IMR-90 (cell line): Measurements from ENCODE around the gene CCL5. TPM values are rescaled to one million over a fixed set of nuclear protein-coding genes. Genes with fewer than 3 reads are reported as not detected.

ENCODE experiments used
- ATAC-seq: fragments of 200-7000 bp; cut with Tn5 transposase; 2 replicates; pipeline ENCODE4 v1.9.1; 2020; ENCODE audit warnings: low read depth, mild to moderate bottlenecking, moderate library complexity
- BruUV-seq: library from RNA; stranded (reverse); fragments of 400-500 nt; replicated peaks from 2 replicates; lab custom pipeline; 2021; lab: Mats Ljungman, UMichigan
- CTCF ChIA-PET: fragments of 300-600 bp; formaldehyde crosslinking; extraction: SDS; loops from one replicate; lab custom pipeline; 2021; ENCODE audit warnings: antibody characterized with exemption; lab: Yijun Ruan, JAX
- POLR2A ChIA-PET: fragments of 300-600 bp; sonication (Branson Sonifier 250); formaldehyde crosslinking; loops from one replicate; lab custom pipeline; 2022; ENCODE audit warnings: antibody characterized with exemption; ENCODE audit not compliant: unreplicated experiment; lab: Charles Lee
- DNase-seq: peaks from one replicate; pipeline ENCODE4 v3.0.0; 2013
- H2AFZ ChIP-seq: replicated peaks from 2 replicates; pipeline ENCODE3; 2013; ENCODE audit warnings: low read length, mild to moderate bottlenecking; ENCODE audit not compliant: poor library complexity
- H2AK5ac ChIP-seq: 2 replicates; pipeline ENCODE4 v1.6.1; 2013; ENCODE audit warnings: low read depth, low read length, inconsistent platforms
- H2AK9ac ChIP-seq: replicated peaks from 2 replicates; pipeline ENCODE3; 2013; ENCODE audit warnings: mild to moderate bottlenecking, low read depth, low read length, moderate library complexity; ENCODE audit not compliant: poor library complexity
- H2BK120ac ChIP-seq: 2 replicates; pipeline ENCODE4 v1.6.1; 2013; ENCODE audit warnings: low read depth, low read length, inconsistent platforms
- H2BK15ac ChIP-seq: 3 replicates; pipeline ENCODE4 v1.6.1; 2013; ENCODE audit warnings: low read depth, low read length, inconsistent platforms
- H2BK20ac ChIP-seq: 2 replicates; pipeline ENCODE4 v1.6.1; 2013; ENCODE audit warnings: low read depth, mild to moderate bottlenecking, inconsistent platforms, low read length, moderate library complexity
- H2BK5ac ChIP-seq: 2 replicates; pipeline ENCODE4 v1.6.1; 2013; ENCODE audit warnings: mild to moderate bottlenecking, low read depth, low read length, inconsistent platforms; ENCODE audit not compliant: poor library complexity, severe bottlenecking
- H3K14ac ChIP-seq: replicated peaks from 2 replicates; pipeline ENCODE4 v1.6.1; 2013; ENCODE audit warnings: low read depth, low read length, inconsistent platforms
- H3K18ac ChIP-seq: 2 replicates; pipeline ENCODE4 v1.6.1; 2013; ENCODE audit warnings: low read depth, low read length, control low read depth
- H3K23ac ChIP-seq: 2 replicates; pipeline ENCODE4 v1.6.1; 2013; ENCODE audit warnings: low read depth, low read length, inconsistent platforms
- H3K27ac ChIP-seq: 2 replicates; pipeline ENCODE4 v1.5.1; 2013; ENCODE audit warnings: mild to moderate bottlenecking, control low read depth, low read length; ENCODE audit not compliant: insufficient read depth
- H3K27me3 ChIP-seq: 2 replicates; pipeline ENCODE4 v1.6.1; 2013; ENCODE audit warnings: low read length; ENCODE audit not compliant: control insufficient read depth, insufficient read depth
- H3K36me3 ChIP-seq: 2 replicates; pipeline ENCODE4 v1.6.1; 2013; ENCODE audit warnings: low read length, mixed read lengths; ENCODE audit not compliant: control insufficient read depth, insufficient read depth
- H3K4ac ChIP-seq: 2 replicates; pipeline ENCODE4 v1.6.1; 2013; ENCODE audit warnings: low read depth, low read length, inconsistent platforms
- H3K4me1 ChIP-seq: 2 replicates; pipeline ENCODE4 v1.6.1; 2013; ENCODE audit warnings: low read length, mixed read lengths; ENCODE audit not compliant: control insufficient read depth, insufficient read depth
- H3K4me2 ChIP-seq: 2 replicates; pipeline ENCODE4 v1.6.1; 2013; ENCODE audit warnings: low read depth, mild to moderate bottlenecking, control low read depth, low read length, moderate library complexity
- H3K4me3 ChIP-seq: 2 replicates; pipeline ENCODE4 v1.5.1; 2013; ENCODE audit warnings: low read depth, mild to moderate bottlenecking, control low read depth, low read length, moderate library complexity; ENCODE audit not compliant: insufficient read depth
- H3K56ac ChIP-seq: 2 replicates; pipeline ENCODE4 v1.6.1; 2013; ENCODE audit warnings: low read length, inconsistent platforms; ENCODE audit not compliant: insufficient read depth; ENCODE audit errors: extremely low read depth
- H3K79me1 ChIP-seq, 2 experiments: 2 replicates each; pipeline ENCODE4 v1.6.1; 2013; ENCODE audit warnings: low read length in 2 of 2, inconsistent platforms in 1 of 2, low read depth in 1 of 2
- H3K9ac ChIP-seq: 2 replicates; pipeline ENCODE4 v1.6.1; 2013; ENCODE audit warnings: low read depth, low read length, control low read depth
- H3K9me1 ChIP-seq: 2 replicates; pipeline ENCODE4 v1.6.1; 2013; ENCODE audit warnings: low read length, inconsistent platforms; ENCODE audit not compliant: insufficient read depth
- H3K9me3 ChIP-seq: 2 replicates; pipeline ENCODE4 v1.6.1; 2013; ENCODE audit warnings: low read length; ENCODE audit not compliant: control insufficient read depth, insufficient read depth
- H4K20me1 ChIP-seq: 2 replicates; pipeline ENCODE4 v1.6.1; 2013; ENCODE audit warnings: low read length, inconsistent platforms; ENCODE audit not compliant: insufficient read depth
- H4K5ac ChIP-seq: 2 replicates; pipeline ENCODE4 v1.6.1; 2013; ENCODE audit warnings: mild to moderate bottlenecking, low read depth, low read length, control low read depth
- H4K8ac ChIP-seq, 2 experiments: 2 replicates each; pipeline ENCODE4 v1.6.1; 2013; ENCODE audit warnings: low read depth in 2 of 2, low read length in 2 of 2, control low read depth in 1 of 2, inconsistent platforms in 1 of 2
- H4K91ac ChIP-seq: 2 replicates; pipeline ENCODE4 v1.6.1; 2013; ENCODE audit warnings: low read depth, low read length, inconsistent platforms; ENCODE audit not compliant: insufficient read depth
- CHD1 ChIP-seq: IDR thresholded peaks from 2 replicates; pipeline ENCODE4 v1.6.1; 2012; ENCODE audit warnings: low read depth, low read length, improper control_type of control experiment
- FOS ChIP-seq: fragments of 150-350 bp; IDR thresholded peaks from 2 replicates; pipeline ENCODE4 v1.6.1; 2016; ENCODE audit warnings: low read depth, low read length
- MAZ ChIP-seq: IDR thresholded peaks from 2 replicates; pipeline ENCODE4 v1.6.1; 2012; ENCODE audit warnings: low read depth, mild to moderate bottlenecking, low read length, improper control_type of control experiment, moderate library complexity, borderline replicate concordance
- NFE2L2 ChIP-seq: fragments of 150-350 bp; IDR thresholded peaks from 2 replicates; pipeline ENCODE4 v1.6.1; 2016; ENCODE audit warnings: low read depth, mild to moderate bottlenecking, low read length
- POLR2A ChIP-seq: IDR thresholded peaks from 2 replicates; pipeline ENCODE4 v1.6.1; 2012; ENCODE audit warnings: mild to moderate bottlenecking, low read depth, low read length
- RAD21 ChIP-seq: IDR thresholded peaks from 2 replicates; pipeline ENCODE4 v1.6.1; 2012; ENCODE audit warnings: low read length, improper control_type of control experiment
- RCOR1 ChIP-seq: IDR thresholded peaks from 2 replicates; pipeline ENCODE4 v1.6.1; 2012; ENCODE audit warnings: mild to moderate bottlenecking, low read length, improper control_type of control experiment; ENCODE audit not compliant: insufficient replicate concordance
- RFX5 ChIP-seq: IDR thresholded peaks from 2 replicates; pipeline ENCODE4 v1.8.0; 2012; ENCODE audit warnings: low read depth, mild to moderate bottlenecking, low read length, moderate library complexity
- SMC3 ChIP-seq: fragments of 150-350 bp; IDR thresholded peaks from 2 replicates; pipeline ENCODE4 v1.6.1; 2016; ENCODE audit warnings: low read depth, mild to moderate bottlenecking, antibody characterized with exemption, low read length, moderate library complexity
- WGBS, 2 experiments: methylation state at CpG; one replicate each; pipeline versions ENCODE4 v1.1.5 to v1.1.7; 2013; ENCODE audit warnings: missing lambda C conversion rate in 2 of 2; ENCODE audit not compliant: insufficient read length in 1 of 2; ENCODE audit errors: extremely low coverage in 2 of 2; 5-methylcytosine and 5-hydroxymethylcytosine counted together
- dilution Hi-C: fragments of 300-500 bp; cut with HindIII; formaldehyde crosslinking; loops from one replicate; pipeline ENCODE4 v1.14.3; 2018; ENCODE audit warnings: low sequenced_read_pairs; ENCODE audit not compliant: unreplicated experiment
- in situ Hi-C: fragments of 300-500 bp; cut with MboI; formaldehyde crosslinking; loops from 3 replicates; pipeline ENCODE4 v1.14.3; 2019; ENCODE audit warnings: low sequenced_read_pairs, inconsistent platforms, mixed read lengths
- intact Hi-C: fragments of 100-400 bp; cut with micrococcal nuclease; formaldehyde crosslinking; loops from 2 replicates; pipeline ENCODE4 v1.10.0; 2022
- polyA plus RNA-seq, 3 experiments: library from polyadenylated mRNA; depleted of rRNA; stranded (reverse); fragments of >200 nt; gene quantifications; 2 replicates each; pipeline ENCODE4 v1.2.3, GENCODE V29; 2012; ENCODE audit warnings: low replicate concordance in 1 of 3
- total RNA-seq: library from RNA; depleted of rRNA; stranded (reverse); fragments of >200 nt; gene quantifications from 2 replicates; pipeline ENCODE4 v1.2.3, GENCODE V29; 2012
- TF ChIP-seq, protein P1 (sequence below): fragments of 150-350 bp; IDR thresholded peaks from 2 replicates; pipeline ENCODE4 v1.6.1; 2017; ENCODE audit warnings: mild to moderate bottlenecking, antibody characterized with exemption, low read length, low read depth
- TF ChIP-seq, protein P2 (sequence below): conservative IDR thresholded peaks from 2 replicates; pipeline ENCODE4 v1.5.1; 2012; ENCODE audit warnings: mild to moderate bottlenecking, low read depth, low read length, improper control_type of control experiment

Gene CCL5
- total and polyA plus RNA-seq, 2 of the 4 experiments (the other 2 are of a cell fraction): not detected

DNA sequence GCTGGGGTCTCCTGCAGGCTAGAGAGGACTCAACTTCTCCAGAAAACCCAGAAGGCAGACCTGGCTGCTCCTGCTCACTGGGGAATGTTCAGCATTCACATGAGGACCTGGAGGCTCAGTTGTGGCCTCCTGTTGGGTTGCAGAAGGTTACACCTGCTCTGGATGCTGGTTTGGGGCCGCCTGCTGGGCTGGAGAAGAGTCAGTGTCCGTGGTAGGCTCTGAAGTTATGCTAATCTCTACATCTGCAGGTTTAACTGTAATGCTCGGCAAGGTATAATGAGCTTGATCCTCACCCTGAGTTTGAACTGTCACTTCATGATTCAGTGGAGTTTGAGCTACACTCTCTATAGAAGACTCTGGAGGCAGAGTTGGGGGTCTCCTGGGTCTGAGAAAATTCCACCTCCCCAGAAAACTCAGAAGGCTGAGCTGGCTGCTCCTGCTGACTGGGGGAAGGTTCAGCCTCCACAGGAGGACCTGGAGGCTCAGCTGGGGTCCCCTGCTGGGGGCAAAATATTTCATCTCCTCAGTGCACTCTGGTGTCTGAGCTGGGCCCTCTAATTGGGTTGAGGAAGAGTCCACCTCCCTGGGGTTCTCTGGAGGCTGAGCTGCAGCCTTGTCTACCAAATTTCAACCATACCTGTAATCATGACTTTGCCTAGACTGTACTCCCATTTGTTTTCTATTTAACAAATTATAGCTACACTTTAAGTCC lies 26.9 kb upstream of the CCL5 start:
- intact Hi-C loops (no loop called here), dilution Hi-C loops (no loop called here), in situ Hi-C loops (no loop called here)
- H2AK9ac ChIP-seq: no peak overlapping the region
- no peak overlapping the region for H3K27ac ChIP-seq
- H2BK120ac ChIP-seq: no peak overlapping the region
- H3K4me2 ChIP-seq: no peak overlapping the region
- no peak overlapping the region for H4K91ac ChIP-seq
- H3K9me1 ChIP-seq: no peaks in the 10 kb centered on the region; the same call in 1 of the 2 replicates
- H2BK5ac ChIP-seq: no peak overlapping the region
- no peak overlapping the region for H3K4ac ChIP-seq
- H2AK5ac ChIP-seq: no peak overlapping the region
- H4K5ac ChIP-seq: no peak overlapping the region
- no peak overlapping the region for H2BK20ac ChIP-seq
- H3K56ac ChIP-seq: no peak overlapping the region
- no TSS peak for BruUV-seq
- H3K27me3 ChIP-seq: peaks cover 4% of the 10 kb centered on the region; the same call in 1 of the 2 replicates
- ChIA-PET POLR2A (no interaction called here), CTCF (no interaction called here)
- no peak overlapping the region for H3K14ac ChIP-seq
- no peak overlapping the region for H3K18ac ChIP-seq
- H3K36me3 ChIP-seq: no peaks in the 10 kb centered on the region
- no peaks in the 10 kb centered on the region; the same call in 1 of the 2 replicates for H4K20me1 ChIP-seq
- no peak overlapping the region for H4K8ac ChIP-seq
- ATAC-seq: no peak
- no peaks in the 10 kb centered on the region for H3K9me3 ChIP-seq
- H2AFZ ChIP-seq: no peak overlapping the region
- no peaks in the 10 kb centered on the region for H3K79me1 ChIP-seq
- no peak overlapping the region for H3K4me3 ChIP-seq
- no peaks in the 10 kb centered on the region for H3K4me1 ChIP-seq
- no CpG with 5 or more reads among the region's 3 CpGs for WGBS, 2 experiments
- no peak overlapping the region for H3K9ac ChIP-seq
- no peak for DNase-seq
- TF ChIP-seq SMC3 (no peak), RFX5 (no peak), RCOR1 (no peak), FOS (no peak), MAZ (no peak), RAD21 (no peak), POLR2A (no peak), CHD1 (no peak), NFE2L2 (no peak)
- TF ChIP-seq, protein P1, sequence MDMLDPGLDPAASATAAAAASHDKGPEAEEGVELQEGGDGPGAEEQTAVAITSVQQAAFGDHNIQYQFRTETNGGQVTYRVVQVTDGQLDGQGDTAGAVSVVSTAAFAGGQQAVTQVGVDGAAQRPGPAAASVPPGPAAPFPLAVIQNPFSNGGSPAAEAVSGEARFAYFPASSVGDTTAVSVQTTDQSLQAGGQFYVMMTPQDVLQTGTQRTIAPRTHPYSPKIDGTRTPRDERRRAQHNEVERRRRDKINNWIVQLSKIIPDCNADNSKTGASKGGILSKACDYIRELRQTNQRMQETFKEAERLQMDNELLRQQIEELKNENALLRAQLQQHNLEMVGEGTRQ: no peak
- TF ChIP-seq, protein P2, sequence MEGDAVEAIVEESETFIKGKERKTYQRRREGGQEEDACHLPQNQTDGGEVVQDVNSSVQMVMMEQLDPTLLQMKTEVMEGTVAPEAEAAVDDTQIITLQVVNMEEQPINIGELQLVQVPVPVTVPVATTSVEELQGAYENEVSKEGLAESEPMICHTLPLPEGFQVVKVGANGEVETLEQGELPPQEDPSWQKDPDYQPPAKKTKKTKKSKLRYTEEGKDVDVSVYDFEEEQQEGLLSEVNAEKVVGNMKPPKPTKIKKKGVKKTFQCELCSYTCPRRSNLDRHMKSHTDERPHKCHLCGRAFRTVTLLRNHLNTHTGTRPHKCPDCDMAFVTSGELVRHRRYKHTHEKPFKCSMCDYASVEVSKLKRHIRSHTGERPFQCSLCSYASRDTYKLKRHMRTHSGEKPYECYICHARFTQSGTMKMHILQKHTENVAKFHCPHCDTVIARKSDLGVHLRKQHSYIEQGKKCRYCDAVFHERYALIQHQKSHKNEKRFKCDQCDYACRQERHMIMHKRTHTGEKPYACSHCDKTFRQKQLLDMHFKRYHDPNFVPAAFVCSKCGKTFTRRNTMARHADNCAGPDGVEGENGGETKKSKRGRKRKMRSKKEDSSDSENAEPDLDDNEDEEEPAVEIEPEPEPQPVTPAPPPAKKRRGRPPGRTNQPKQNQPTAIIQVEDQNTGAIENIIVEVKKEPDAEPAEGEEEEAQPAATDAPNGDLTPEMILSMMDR: no peak
- no peak overlapping the region for H2BK15ac ChIP-seq
- H3K23ac ChIP-seq: no peak overlapping the region
